ENCODE results near the gene CD9.
A peak's percentile ranks its signal among the peaks of the same experiment; 100 is the strongest.
"Not testable (repeated sequence)": the region's sequence is repeated elsewhere in the genome, so short reads cannot be mapped to it uniquely, and the experiment has no call there.

Gene CD9

GRCh38 chr12:6203601-6204000 lies 3.4 kb downstream of the CD9 start:
- Histone ChIP-seq H3K36me3 (ENCODE audit: control insufficient read depth, insufficient read depth, low read length) (peaks cover 11% of the 10 kb centered on the region), H3K9ac (ENCODE audit: low read depth, low read length) (no peak overlapping the region), H3K4me1 (ENCODE audit: control insufficient read depth, insufficient read depth, low read length) (peaks cover 62% of the 10 kb centered on the region)

GRCh38 chr12:6204533-6205143 lies 4.4 kb downstream of the CD9 start:
- Histone ChIP-seq H3K27me3 (ENCODE audit: control insufficient read depth, insufficient read depth, low read length) (no peaks in the 10 kb centered on the region), H3K27ac (ENCODE audit: low read depth, low read length) (peak overlapping the region; percentile 89), H3K4me1 (ENCODE audit: control insufficient read depth, insufficient read depth, low read length) (peaks cover 56% of the 10 kb centered on the region), H3K4me3 (ENCODE audit: low read depth, low read length) (no peak overlapping the region), H3K36me3 (ENCODE audit: control insufficient read depth, insufficient read depth, low read length) (peaks cover 17% of the 10 kb centered on the region), H3K9me3 (ENCODE audit: control insufficient read depth, insufficient read depth, low read length) (no peaks in the 10 kb centered on the region), H3K9ac (ENCODE audit: low read depth, low read length) (peak overlapping the region; percentile 44)

More at GRCh38 chr12:6203601-6204000, 3.4 kb downstream of the CD9 start:
- Histone ChIP-seq H3K27me3 (ENCODE audit: control insufficient read depth, insufficient read depth, low read length) (peaks cover 6% of the 10 kb centered on the region; the same call in 1 of the 2 replicates), H3K27ac (ENCODE audit: low read depth, low read length) (no peak overlapping the region), H3K4me3 (ENCODE audit: low read depth, low read length) (no peak overlapping the region), H3K9me3 (ENCODE audit: control insufficient read depth, insufficient read depth, low read length) (no peaks in the 10 kb centered on the region)

GRCh38 chr12:6205144-6205539 lies 4.9 kb downstream of the CD9 start:
- peak overlapping the region; percentile 44 for H3K9ac ChIP-seq (ENCODE audit: low read depth, low read length)
- no peaks in the 10 kb centered on the region for H3K9me3 ChIP-seq (ENCODE audit: control insufficient read depth, insufficient read depth, low read length)
- no peak overlapping the region for H3K4me3 ChIP-seq (ENCODE audit: low read depth, low read length)
- peaks cover 17% of the 10 kb centered on the region for H3K36me3 ChIP-seq (ENCODE audit: control insufficient read depth, insufficient read depth, low read length)
- no peaks in the 10 kb centered on the region for H3K27me3 ChIP-seq (ENCODE audit: control insufficient read depth, insufficient read depth, low read length)
- peaks cover 56% of the 10 kb centered on the region for H3K4me1 ChIP-seq (ENCODE audit: control insufficient read depth, insufficient read depth, low read length)
- peak overlapping the region; percentile 89 for H3K27ac ChIP-seq (ENCODE audit: low read depth, low read length)

- H3K4me3 ChIP-seq (ENCODE audit: low read depth, low read length), result no peak overlapping the region
- H3K27ac ChIP-seq (ENCODE audit: low read depth, low read length), result peak overlapping the region; percentile 89
- no peaks in the 10 kb centered on the region for H3K27me3 ChIP-seq (ENCODE audit: control insufficient read depth, insufficient read depth, low read length)
- no peak overlapping the region for H3K9ac ChIP-seq (ENCODE audit: low read depth, low read length)
- H3K36me3 ChIP-seq (ENCODE audit: control insufficient read depth, insufficient read depth, low read length), result peaks cover 17% of the 10 kb centered on the region
- H3K9me3 ChIP-seq (ENCODE audit: control insufficient read depth, insufficient read depth, low read length), result no peaks in the 10 kb centered on the region
- H3K4me1 ChIP-seq (ENCODE audit: control insufficient read depth, insufficient read depth, low read length), result peaks cover 56% of the 10 kb centered on the region
Observed at GRCh38 chr12:6205761-6206160, 5.6 kb downstream of the CD9 start.

- H3K9me3 ChIP-seq (ENCODE audit: control insufficient read depth, insufficient read depth, low read length), result no peaks in the 10 kb centered on the region
- H3K4me3 ChIP-seq (ENCODE audit: low read depth, low read length), result no peak overlapping the region
- peaks cover 56% of the 10 kb centered on the region for H3K4me1 ChIP-seq (ENCODE audit: control insufficient read depth, insufficient read depth, low read length)
- peaks cover 20% of the 10 kb centered on the region for H3K36me3 ChIP-seq (ENCODE audit: control insufficient read depth, insufficient read depth, low read length)
- no peaks in the 10 kb centered on the region for H3K27me3 ChIP-seq (ENCODE audit: control insufficient read depth, insufficient read depth, low read length)
- H3K9ac ChIP-seq (ENCODE audit: low read depth, low read length), result no peak overlapping the region
- no peak overlapping the region for H3K27ac ChIP-seq (ENCODE audit: low read depth, low read length)
Observed at GRCh38 chr12:6206327-6206726, 6.1 kb downstream of the CD9 start.

- no peak overlapping the region for H3K4me3 ChIP-seq (ENCODE audit: low read depth, low read length)
- no peaks in the 10 kb centered on the region for H3K9me3 ChIP-seq (ENCODE audit: control insufficient read depth, insufficient read depth, low read length)
- H3K4me1 ChIP-seq (ENCODE audit: control insufficient read depth, insufficient read depth, low read length), result peaks cover 53% of the 10 kb centered on the region
- H3K9ac ChIP-seq (ENCODE audit: low read depth, low read length), result no peak overlapping the region
- H3K36me3 ChIP-seq (ENCODE audit: control insufficient read depth, insufficient read depth, low read length), result peaks cover 23% of the 10 kb centered on the region
- no peaks in the 10 kb centered on the region for H3K27me3 ChIP-seq (ENCODE audit: control insufficient read depth, insufficient read depth, low read length)
- H3K27ac ChIP-seq (ENCODE audit: low read depth, low read length), result no peak overlapping the region
Observed at GRCh38 chr12:6207259-6207925, 7.2 kb downstream of the CD9 start.

- Histone ChIP-seq H3K4me3 (ENCODE audit: low read depth, low read length) (no peak overlapping the region), H3K9ac (ENCODE audit: low read depth, low read length) (no peak overlapping the region), H3K36me3 (ENCODE audit: control insufficient read depth, insufficient read depth, low read length) (peaks cover 29% of the 10 kb centered on the region), H3K9me3 (ENCODE audit: control insufficient read depth, insufficient read depth, low read length) (no peaks in the 10 kb centered on the region), H3K27ac (ENCODE audit: low read depth, low read length) (no peak overlapping the region), H3K27me3 (ENCODE audit: control insufficient read depth, insufficient read depth, low read length) (no peaks in the 10 kb centered on the region), H3K4me1 (ENCODE audit: control insufficient read depth, insufficient read depth, low read length) (peaks cover 57% of the 10 kb centered on the region)
Observed at GRCh38 chr12:6208130-6208529, 7.9 kb downstream of the CD9 start.

GRCh38 chr12:6209428-6209827 lies 9.2 kb downstream of the CD9 start:
- Histone ChIP-seq H3K4me1 (ENCODE audit: control insufficient read depth, insufficient read depth, low read length) (peaks cover 60% of the 10 kb centered on the region), H3K36me3 (ENCODE audit: control insufficient read depth, insufficient read depth, low read length) (peaks cover 31% of the 10 kb centered on the region)
- not testable (repeated sequence) for H3K4me3 ChIP-seq (ENCODE audit: low read depth, low read length)

GRCh38 chr12:6211421-6211869 lies 11.2 kb downstream of the CD9 start:
- Histone ChIP-seq H3K27ac (ENCODE audit: low read depth, low read length) (peak overlapping the region; percentile 25), H3K9ac (ENCODE audit: low read depth, low read length) (no peak overlapping the region; the same call in 1 of the 2 replicates), H3K4me3 (ENCODE audit: low read depth, low read length) (no peak overlapping the region), H3K4me1 (ENCODE audit: control insufficient read depth, insufficient read depth, low read length) (peaks cover 61% of the 10 kb centered on the region), H3K27me3 (ENCODE audit: control insufficient read depth, insufficient read depth, low read length) (no peaks in the 10 kb centered on the region), H3K9me3 (ENCODE audit: control insufficient read depth, insufficient read depth, low read length) (no peaks in the 10 kb centered on the region), H3K36me3 (ENCODE audit: control insufficient read depth, insufficient read depth, low read length) (peaks cover 31% of the 10 kb centered on the region)

More at GRCh38 chr12:6209428-6209827, 9.2 kb downstream of the CD9 start:
- H3K9me3 ChIP-seq (ENCODE audit: control insufficient read depth, insufficient read depth, low read length); H3K27ac ChIP-seq (ENCODE audit: low read depth, low read length); H3K27me3 ChIP-seq (ENCODE audit: control insufficient read depth, insufficient read depth, low read length); H3K9ac ChIP-seq (ENCODE audit: low read depth, low read length): not testable (repeated sequence)

- Histone ChIP-seq H3K27ac (ENCODE audit: low read depth, low read length) (no peak overlapping the region), H3K9ac (ENCODE audit: low read depth, low read length) (no peak overlapping the region), H3K4me3 (ENCODE audit: low read depth, low read length) (no peak overlapping the region), H3K9me3 (ENCODE audit: control insufficient read depth, insufficient read depth, low read length) (no peaks in the 10 kb centered on the region), H3K27me3 (ENCODE audit: control insufficient read depth, insufficient read depth, low read length) (no peaks in the 10 kb centered on the region), H3K36me3 (ENCODE audit: control insufficient read depth, insufficient read depth, low read length) (peaks cover 31% of the 10 kb centered on the region), H3K4me1 (ENCODE audit: control insufficient read depth, insufficient read depth, low read length) (peaks cover 66% of the 10 kb centered on the region)
Observed at GRCh38 chr12:6212086-6212485, 11.9 kb downstream of the CD9 start.

- peaks cover 29% of the 10 kb centered on the region for H3K36me3 ChIP-seq (ENCODE audit: control insufficient read depth, insufficient read depth, low read length)
- no peaks in the 10 kb centered on the region for H3K27me3 ChIP-seq (ENCODE audit: control insufficient read depth, insufficient read depth, low read length)
- H3K9ac ChIP-seq (ENCODE audit: low read depth, low read length), result 0 out of 2 replicates have a peak overlapping the region, but pooled peaks have one; percentile 31
- no peak overlapping the region for H3K4me3 ChIP-seq (ENCODE audit: low read depth, low read length)
- peak overlapping the region; percentile 2 for H3K27ac ChIP-seq (ENCODE audit: low read depth, low read length)
- peaks cover 60% of the 10 kb centered on the region for H3K4me1 ChIP-seq (ENCODE audit: control insufficient read depth, insufficient read depth, low read length)
- no peaks in the 10 kb centered on the region for H3K9me3 ChIP-seq (ENCODE audit: control insufficient read depth, insufficient read depth, low read length)
Observed at GRCh38 chr12:6213969-6214368, 13.8 kb downstream of the CD9 start.
